WTC11 (cell line): ENCODE results near the gene OSBPL5. TPM values are rescaled to one million over a fixed set of nuclear protein-coding genes. Genes with fewer than 3 reads are reported as not detected.
"Not testable (repeated sequence)": the region's sequence is repeated elsewhere in the genome, so short reads cannot be mapped to it uniquely, and the experiment has no call there.

ENCODE experiments used
- ATAC-seq: fragments of 200-7000 bp; cut with Tn5 transposase; 2 replicates; pipeline ENCODE4 v1.10.0; 2021; ENCODE audit warnings: mild to moderate bottlenecking, moderate library complexity
- CTCF ChIA-PET: fragments of 300-600 bp; sonication (Branson Sonifier 250); formaldehyde crosslinking; loops from one replicate; lab custom pipeline; 2021; ENCODE audit warnings: antibody characterized with exemption; lab: Charles Lee
- POLR2A ChIA-PET: fragments of 350-600 bp; sonication (Branson Sonifier 250); formaldehyde crosslinking; loops from one replicate; lab custom pipeline; 2021; ENCODE audit warnings: antibody characterized with exemption; lab: Charles Lee
- DNase-seq: peaks from one replicate; pipeline ENCODE4 v3.0.0; 2021; ENCODE audit warnings: low spot score
- H3K27ac Mint-ChIP-seq: 2 replicates; pipeline ENCODE4 v1.8.0; 2021; ENCODE audit warnings: mixed read lengths
- H3K27me3 Mint-ChIP-seq: 2 replicates; pipeline ENCODE4 v1.8.0; 2021; ENCODE audit warnings: low read depth, mild to moderate bottlenecking, moderate library complexity, mixed read lengths
- H3K36me3 Mint-ChIP-seq: 2 replicates; pipeline ENCODE4 v1.8.0; 2021; ENCODE audit warnings: mixed read lengths
- H3K4me1 Mint-ChIP-seq: 2 replicates; pipeline ENCODE4 v1.8.0; 2022; ENCODE audit warnings: mixed read lengths
- H3K4me3 Mint-ChIP-seq: 2 replicates; pipeline ENCODE4 v1.8.0; 2021; ENCODE audit warnings: mild to moderate bottlenecking, moderate library complexity, mixed read lengths
- H3K9me3 Mint-ChIP-seq: 2 replicates; pipeline ENCODE4 v1.8.0; 2021; ENCODE audit warnings: mixed read lengths
- CBFB ChIP-seq: sonication (generic); formaldehyde crosslinking; IDR thresholded peaks from 2 replicates; pipeline ENCODE4 v1.8.1; 2022; ENCODE audit warnings: mild to moderate bottlenecking, low read depth, missing genetic modification reagents
- ETV6 ChIP-seq: sonication (generic); formaldehyde crosslinking; IDR thresholded peaks from 2 replicates; pipeline ENCODE4 v1.8.1; 2022; ENCODE audit warnings: mild to moderate bottlenecking, missing genetic modification reagents
- GABPB1 ChIP-seq: sonication (generic); formaldehyde crosslinking; IDR thresholded peaks from 2 replicates; pipeline ENCODE4 v1.8.1; 2023; ENCODE audit warnings: mild to moderate bottlenecking, missing genetic modification reagents
- HMGA2 ChIP-seq: fragments of 250-450 bp; sonication (Bioruptor Pico); IDR thresholded peaks from 2 replicates; pipeline ENCODE4 v1.4.0; 2021; ENCODE audit warnings: mild to moderate bottlenecking, moderate library complexity
- IRF2 ChIP-seq: sonication (generic); formaldehyde crosslinking; IDR thresholded peaks from 2 replicates; pipeline ENCODE4 v1.8.0; 2022; ENCODE audit warnings: low read depth, missing genetic modification reagents, borderline replicate concordance
- JUN ChIP-seq: sonication (generic); formaldehyde crosslinking; IDR thresholded peaks from 2 replicates; pipeline ENCODE4 v1.8.0; 2023; ENCODE audit warnings: mild to moderate bottlenecking, missing genetic modification reagents
- PRRX2 ChIP-seq: fragments of 250-450 bp; sonication (Bioruptor Pico); IDR thresholded peaks from 2 replicates; pipeline ENCODE4 v1.8.0; 2021; ENCODE audit warnings: mild to moderate bottlenecking
- SMAD4 ChIP-seq: sonication (generic); formaldehyde crosslinking; IDR thresholded peaks from 2 replicates; pipeline ENCODE4 v1.8.0; 2022; ENCODE audit warnings: mild to moderate bottlenecking, missing genetic modification reagents
- TEAD4 ChIP-seq: sonication (generic); formaldehyde crosslinking; IDR thresholded peaks from 2 replicates; pipeline ENCODE4 v1.8.0; 2022; ENCODE audit warnings: mild to moderate bottlenecking, missing genetic modification reagents
- TP53 ChIP-seq: sonication (generic); formaldehyde crosslinking; IDR thresholded peaks from 2 replicates; pipeline ENCODE4 v1.8.1; 2023; ENCODE audit warnings: mild to moderate bottlenecking, missing genetic modification reagents
- USF2 ChIP-seq: sonication (generic); formaldehyde crosslinking; IDR thresholded peaks from 2 replicates; pipeline ENCODE4 v1.8.1; 2023; ENCODE audit warnings: mild to moderate bottlenecking, missing genetic modification reagents, moderate library complexity
- ZNF121 ChIP-seq: sonication (generic); formaldehyde crosslinking; IDR thresholded peaks from 2 replicates; pipeline ENCODE4 v1.8.0; 2023; ENCODE audit warnings: missing genetic modification reagents
- ZNF232 ChIP-seq: sonication (generic); formaldehyde crosslinking; IDR thresholded peaks from 2 replicates; pipeline ENCODE4 v1.8.0; 2022; ENCODE audit warnings: mild to moderate bottlenecking, missing genetic modification reagents
- ZNF396 ChIP-seq: fragments of 250-450 bp; sonication (Bioruptor Pico); IDR thresholded peaks from 2 replicates; pipeline ENCODE4 v1.8.0; 2021; ENCODE audit warnings: mild to moderate bottlenecking, moderate library complexity, borderline replicate concordance
- total RNA-seq: library from RNA; stranded (reverse); gene quantifications from 3 replicates; pipeline ENCODE4 v1.2.3, GENCODE V29; 2021
- TF ChIP-seq, protein P1 (sequence below): fragments of 200-600 bp; IDR thresholded peaks from 2 replicates; pipeline ENCODE4 v1.8.0; 2022; ENCODE audit warnings: antibody characterized with exemption
- TF ChIP-seq, protein P2 (sequence below): sonication (generic); formaldehyde crosslinking; IDR thresholded peaks from 2 replicates; pipeline ENCODE4 v1.8.0; 2023; ENCODE audit warnings: mild to moderate bottlenecking, missing genetic modification reagents

Gene OSBPL5
- total RNA-seq, 1 experiment from 2014 or later = 17.7 TPM

DNA sequence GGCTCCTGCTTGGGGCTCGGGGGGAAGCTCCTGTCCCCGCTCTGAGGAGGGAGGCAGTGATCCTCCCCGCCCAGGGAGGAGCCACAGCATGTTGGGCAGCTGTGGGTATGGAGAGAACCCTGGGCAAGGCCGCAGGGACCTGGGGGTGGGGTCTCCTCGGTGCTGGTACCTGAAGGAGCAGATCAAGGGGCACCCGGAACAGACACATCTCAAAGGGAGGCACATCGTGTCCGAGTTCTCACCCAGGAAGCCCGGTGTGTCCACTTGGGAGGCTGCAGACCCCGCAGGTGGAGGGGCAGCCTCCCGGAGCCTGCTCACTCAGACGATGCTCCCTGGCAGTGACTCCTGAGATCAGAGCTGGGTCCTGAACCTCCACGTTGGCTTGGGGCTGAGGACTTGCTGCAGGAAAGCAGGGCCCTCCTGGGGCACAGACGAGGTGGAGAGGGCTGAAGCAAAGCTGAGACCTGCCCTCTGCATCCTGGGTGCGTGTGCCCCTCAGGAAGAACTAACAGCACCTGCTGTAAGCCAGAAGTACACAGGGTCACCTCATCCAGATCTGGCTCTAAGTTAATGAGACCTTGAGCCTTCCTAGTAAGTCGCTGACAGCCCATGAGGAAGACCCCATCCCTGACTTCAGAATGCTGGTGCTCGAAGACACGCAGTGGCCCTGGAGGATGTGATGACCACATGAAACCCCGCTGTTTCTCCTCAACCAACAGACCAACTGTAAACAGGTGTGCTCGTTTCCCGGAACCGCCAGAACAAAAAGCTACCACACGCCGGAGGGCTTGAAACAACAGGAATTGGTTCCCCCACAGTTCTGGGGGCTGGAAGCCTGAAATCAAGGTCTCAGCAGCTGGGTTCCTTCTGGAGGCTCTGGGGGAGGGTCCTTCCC is 5.9 kb upstream of the OSBPL5 start:
- Mint-ChIP-seq H3K36me3 (0 out of 2 replicates have a peak, but pooled peaks cover 3% of the 10 kb centered on the region), H3K4me1 (peaks cover 4% of the 10 kb centered on the region), H3K9me3 (peaks cover 8% of the 10 kb centered on the region), H3K4me3 (no peak overlapping the region), H3K27ac (no peak overlapping the region), H3K27me3 (peaks cover 21% of the 10 kb centered on the region)
- ChIA-PET POLR2A (no interaction called here), CTCF (interaction anchor here (1.8 to 2.3 kb wide), 3 partner anchors 24 to 35 kb away, joined by 4 to 13 read pairs (median 12); no protein-coding TSS in a partner anchor)
- ATAC-seq (no peak), DNase-seq (no peak)
- TF ChIP-seq, protein P1, sequence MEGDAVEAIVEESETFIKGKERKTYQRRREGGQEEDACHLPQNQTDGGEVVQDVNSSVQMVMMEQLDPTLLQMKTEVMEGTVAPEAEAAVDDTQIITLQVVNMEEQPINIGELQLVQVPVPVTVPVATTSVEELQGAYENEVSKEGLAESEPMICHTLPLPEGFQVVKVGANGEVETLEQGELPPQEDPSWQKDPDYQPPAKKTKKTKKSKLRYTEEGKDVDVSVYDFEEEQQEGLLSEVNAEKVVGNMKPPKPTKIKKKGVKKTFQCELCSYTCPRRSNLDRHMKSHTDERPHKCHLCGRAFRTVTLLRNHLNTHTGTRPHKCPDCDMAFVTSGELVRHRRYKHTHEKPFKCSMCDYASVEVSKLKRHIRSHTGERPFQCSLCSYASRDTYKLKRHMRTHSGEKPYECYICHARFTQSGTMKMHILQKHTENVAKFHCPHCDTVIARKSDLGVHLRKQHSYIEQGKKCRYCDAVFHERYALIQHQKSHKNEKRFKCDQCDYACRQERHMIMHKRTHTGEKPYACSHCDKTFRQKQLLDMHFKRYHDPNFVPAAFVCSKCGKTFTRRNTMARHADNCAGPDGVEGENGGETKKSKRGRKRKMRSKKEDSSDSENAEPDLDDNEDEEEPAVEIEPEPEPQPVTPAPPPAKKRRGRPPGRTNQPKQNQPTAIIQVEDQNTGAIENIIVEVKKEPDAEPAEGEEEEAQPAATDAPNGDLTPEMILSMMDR = no peak
- TF ChIP-seq, all 79 proteins: peak for 0

- DNase-seq (no peak), ATAC-seq (no peak)
- Mint-ChIP-seq H3K4me1 (peaks cover 7% of the 10 kb centered on the region), H3K4me3 (no peak overlapping the region), H3K27me3 (peaks cover 24% of the 10 kb centered on the region), H3K36me3 (no peaks in the 10 kb centered on the region), H3K9me3 (no peaks in the 10 kb centered on the region), H3K27ac (no peak overlapping the region)
- TF ChIP-seq IRF2 (CRISPR knock-in tag) (no peak), PRRX2 (CRISPR knock-in tag) (no peak), CBFB (CRISPR knock-in tag) (no peak), JUN (CRISPR knock-in tag) (no peak), TP53 (no peak), TEAD4 (no peak), ZNF121 (no peak), SMAD4 (CRISPR knock-in tag) (no peak), ETV6 (CRISPR knock-in tag) (no peak), ZNF396 (no peak), GABPB1 (CRISPR knock-in tag) (no peak), HMGA2 (CRISPR knock-in tag) (no peak)
- TF ChIP-seq, protein P2, sequence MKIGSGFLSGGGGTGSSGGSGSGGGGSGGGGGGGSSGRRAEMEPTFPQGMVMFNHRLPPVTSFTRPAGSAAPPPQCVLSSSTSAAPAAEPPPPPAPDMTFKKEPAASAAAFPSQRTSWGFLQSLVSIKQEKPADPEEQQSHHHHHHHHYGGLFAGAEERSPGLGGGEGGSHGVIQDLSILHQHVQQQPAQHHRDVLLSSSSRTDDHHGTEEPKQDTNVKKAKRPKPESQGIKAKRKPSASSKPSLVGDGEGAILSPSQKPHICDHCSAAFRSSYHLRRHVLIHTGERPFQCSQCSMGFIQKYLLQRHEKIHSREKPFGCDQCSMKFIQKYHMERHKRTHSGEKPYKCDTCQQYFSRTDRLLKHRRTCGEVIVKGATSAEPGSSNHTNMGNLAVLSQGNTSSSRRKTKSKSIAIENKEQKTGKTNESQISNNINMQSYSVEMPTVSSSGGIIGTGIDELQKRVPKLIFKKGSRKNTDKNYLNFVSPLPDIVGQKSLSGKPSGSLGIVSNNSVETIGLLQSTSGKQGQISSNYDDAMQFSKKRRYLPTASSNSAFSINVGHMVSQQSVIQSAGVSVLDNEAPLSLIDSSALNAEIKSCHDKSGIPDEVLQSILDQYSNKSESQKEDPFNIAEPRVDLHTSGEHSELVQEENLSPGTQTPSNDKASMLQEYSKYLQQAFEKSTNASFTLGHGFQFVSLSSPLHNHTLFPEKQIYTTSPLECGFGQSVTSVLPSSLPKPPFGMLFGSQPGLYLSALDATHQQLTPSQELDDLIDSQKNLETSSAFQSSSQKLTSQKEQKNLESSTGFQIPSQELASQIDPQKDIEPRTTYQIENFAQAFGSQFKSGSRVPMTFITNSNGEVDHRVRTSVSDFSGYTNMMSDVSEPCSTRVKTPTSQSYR (CRISPR knock-in tag) = no peak
- ChIA-PET POLR2A (no interaction called here), CTCF (interaction anchor here (1.1 to 2.3 kb wide), 8 partner anchors 10 to 75 kb away, joined by 3 to 13 read pairs (median 7); no protein-coding TSS in a partner anchor)
Observed at GRCh38 chr11:3170044-3170755, 5.1 kb upstream of the OSBPL5 start.

GRCh38 chr11:3169255-3170043 is 4.3 kb upstream of the OSBPL5 start:
- ATAC-seq = peak; percentile 66
- Mint-ChIP-seq H3K4me1 (peaks cover 7% of the 10 kb centered on the region), H3K9me3 (no peaks in the 10 kb centered on the region), H3K27ac (no peak overlapping the region), H3K4me3 (0 out of 2 replicates have a peak overlapping the region, but pooled peaks have one; percentile 8), H3K27me3 (peaks cover 26% of the 10 kb centered on the region), H3K36me3 (no peaks in the 10 kb centered on the region)
- TF ChIP-seq ZNF396 (no peak), HMGA2 (CRISPR knock-in tag) (no peak), USF2 (CRISPR knock-in tag) (peak; percentile 57), ZNF232 (CRISPR knock-in tag) (peak; percentile 42; the same call in 1 of the 2 replicates)
- TF ChIP-seq, protein P1 = no peak
- peak; percentile 52 for DNase-seq
- ChIA-PET CTCF (interaction anchor here (0.5 to 2.3 kb wide), 16 partner anchors 9 to 239 kb away, joined by 3 to 13 read pairs (median 4); no protein-coding TSS in a partner anchor), POLR2A (no interaction called here)

GRCh38 chr11:3168742-3169254 is 3.7 kb upstream of the OSBPL5 start:
- CTCF ChIA-PET = interaction anchor here (0.5 to 2.3 kb wide), 15 partner anchors 8 to 240 kb away, joined by 3 to 13 read pairs (median 4); no protein-coding TSS in a partner anchor
- Mint-ChIP-seq H3K4me1 (peaks cover 10% of the 10 kb centered on the region), H3K27me3 (peaks cover 29% of the 10 kb centered on the region)
- H3K4me3 Mint-ChIP-seq, POLR2A ChIA-PET, H3K36me3 Mint-ChIP-seq, H3K27ac Mint-ChIP-seq, H3K9me3 Mint-ChIP-seq, ATAC-seq, DNase-seq: not testable (repeated sequence)
